Measurements from ENCODE around the gene GPX8.
A peak's percentile ranks its signal among the peaks of the same experiment; 100 is the strongest.

Gene GPX8

DNA sequence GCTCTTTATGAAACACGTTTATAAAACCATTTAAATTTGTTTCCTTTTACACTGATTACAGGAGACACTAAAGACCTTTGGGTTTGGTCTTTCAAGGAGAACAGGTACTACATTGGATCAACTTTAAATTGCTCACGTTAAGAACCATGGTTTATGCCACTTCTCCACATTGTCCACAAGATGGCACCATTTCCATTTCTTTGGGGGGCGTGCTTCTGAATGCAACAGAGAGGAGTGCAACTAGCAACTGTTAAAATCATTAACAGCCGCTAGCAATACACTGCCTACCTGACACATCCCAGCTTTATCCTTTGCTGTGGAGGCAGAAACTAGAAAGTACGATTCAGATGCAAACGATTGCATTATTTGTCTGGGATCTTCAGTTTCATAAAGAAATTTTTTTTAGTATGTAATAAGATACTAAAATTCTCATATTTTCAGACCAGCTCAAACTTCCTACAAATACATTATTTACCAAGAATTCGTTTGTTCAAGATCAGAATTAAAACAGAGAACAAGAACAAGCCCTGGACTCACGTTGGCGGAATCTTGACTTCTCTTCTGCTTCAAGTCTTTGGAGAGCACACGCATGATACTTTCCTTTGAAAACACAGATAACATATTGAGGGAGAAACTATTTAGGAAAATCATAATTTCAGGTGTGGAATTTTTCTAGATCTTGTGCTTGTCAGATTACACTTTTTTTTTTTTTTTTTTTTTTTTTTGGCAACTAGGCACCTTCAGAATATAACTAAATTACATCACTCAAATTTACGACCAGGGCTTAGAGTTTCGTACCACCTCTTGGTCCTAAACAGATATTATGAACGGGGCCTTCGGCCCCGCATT, 12.3 kb downstream of the GPX8 start:
- DNase-seq (ENCODE audit: extremely low read depth, low read depth), result peak; percentile 66
- TF ChIP-seq, protein P1, sequence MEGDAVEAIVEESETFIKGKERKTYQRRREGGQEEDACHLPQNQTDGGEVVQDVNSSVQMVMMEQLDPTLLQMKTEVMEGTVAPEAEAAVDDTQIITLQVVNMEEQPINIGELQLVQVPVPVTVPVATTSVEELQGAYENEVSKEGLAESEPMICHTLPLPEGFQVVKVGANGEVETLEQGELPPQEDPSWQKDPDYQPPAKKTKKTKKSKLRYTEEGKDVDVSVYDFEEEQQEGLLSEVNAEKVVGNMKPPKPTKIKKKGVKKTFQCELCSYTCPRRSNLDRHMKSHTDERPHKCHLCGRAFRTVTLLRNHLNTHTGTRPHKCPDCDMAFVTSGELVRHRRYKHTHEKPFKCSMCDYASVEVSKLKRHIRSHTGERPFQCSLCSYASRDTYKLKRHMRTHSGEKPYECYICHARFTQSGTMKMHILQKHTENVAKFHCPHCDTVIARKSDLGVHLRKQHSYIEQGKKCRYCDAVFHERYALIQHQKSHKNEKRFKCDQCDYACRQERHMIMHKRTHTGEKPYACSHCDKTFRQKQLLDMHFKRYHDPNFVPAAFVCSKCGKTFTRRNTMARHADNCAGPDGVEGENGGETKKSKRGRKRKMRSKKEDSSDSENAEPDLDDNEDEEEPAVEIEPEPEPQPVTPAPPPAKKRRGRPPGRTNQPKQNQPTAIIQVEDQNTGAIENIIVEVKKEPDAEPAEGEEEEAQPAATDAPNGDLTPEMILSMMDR (IDR thresholded peaks at IDR 0.05; ENCODE audit: low read depth, low read length, missing control alignments), result peak; percentile 68
- peak overlapping the region; percentile 43 for H3K4me3 ChIP-seq (replicated peaks; ENCODE audit: low read depth, low read length)

- TF ChIP-seq, protein P1 (IDR thresholded peaks at IDR 0.05; ENCODE audit: low read depth, low read length, missing control alignments), result no peak
- DNase-seq (ENCODE audit: extremely low read depth, low read depth), result no peak
- H3K4me3 ChIP-seq (replicated peaks; ENCODE audit: low read depth, low read length), result peak within 1 kb of the TSS; percentile 43
Observed at GRCh38 chr5:55172937-55173686, 13.1 kb downstream of the GPX8 start, which contains the start of gene CDC20B. Gene CDC20B (minus strand): TSS chr5:55173177. CDS start chr5:55173000, 177 bp downstream.

GRCh38 chr5:55173687-55174230, 13.8 kb downstream of the GPX8 start:
- DNase-seq (ENCODE audit: extremely low read depth, low read depth), result no peak
- peak overlapping the region; percentile 36 for H3K4me3 ChIP-seq (replicated peaks; ENCODE audit: low read depth, low read length)
- TF ChIP-seq, protein P1 (IDR thresholded peaks at IDR 0.05; ENCODE audit: low read depth, low read length, missing control alignments), result no peak

DNA sequence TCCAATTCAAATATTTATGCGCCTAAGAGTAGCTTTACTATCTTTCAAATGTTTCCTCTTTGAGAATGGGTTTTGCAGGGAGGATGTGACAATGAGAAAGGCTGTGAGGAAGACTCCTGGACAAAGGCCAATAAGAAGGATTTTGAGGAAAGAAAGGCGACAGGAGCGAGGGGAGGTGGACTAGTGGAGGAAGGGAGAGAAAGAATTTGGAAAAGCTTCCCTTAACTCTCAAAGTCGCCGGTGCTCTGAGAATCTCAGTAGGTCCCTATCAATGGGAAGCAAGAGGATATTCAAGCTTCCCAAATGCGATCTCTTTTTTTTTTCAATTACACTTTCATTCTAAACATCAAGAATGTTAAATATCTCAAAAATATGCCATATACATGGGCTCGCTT, 15.8 kb downstream of the GPX8 start:
- no peak overlapping the region for H3K4me3 ChIP-seq (replicated peaks; ENCODE audit: low read depth, low read length)
- TF ChIP-seq, protein P1 (IDR thresholded peaks at IDR 0.05; ENCODE audit: low read depth, low read length, missing control alignments), result no peak
- no peak for DNase-seq (ENCODE audit: extremely low read depth, low read depth)

GRCh38 chr5:55176176-55176818, 16.3 kb downstream of the GPX8 start:
- DNase-seq (ENCODE audit: extremely low read depth, low read depth), result no peak
- H3K4me3 ChIP-seq (replicated peaks; ENCODE audit: low read depth, low read length), result peak overlapping the region; percentile 27
- TF ChIP-seq, protein P1 (IDR thresholded peaks at IDR 0.05; ENCODE audit: low read depth, low read length, missing control alignments), result no peak

GRCh38 chr5:55177078-55177477, 17.1 kb downstream of the GPX8 start:
- no peak for DNase-seq (ENCODE audit: extremely low read depth, low read depth)
- H3K4me3 ChIP-seq (replicated peaks; ENCODE audit: low read depth, low read length), result no peak overlapping the region
- TF ChIP-seq, protein P1 (IDR thresholded peaks at IDR 0.05; ENCODE audit: low read depth, low read length, missing control alignments), result no peak

Measured in HFF-Myc (cell line).